A673 (cell line): Measurements from ENCODE around the gene SGPP1. TPM values are rescaled to one million over a fixed set of nuclear protein-coding genes. Genes with fewer than 3 reads are reported as not detected.
"Not testable (repeated sequence)": the region's sequence is repeated elsewhere in the genome, so short reads cannot be mapped to it uniquely, and the experiment has no call there.

Source experiments
- BruUV-seq: library from RNA; stranded (reverse); fragments of 400-500 nt; replicated peaks from 2 replicates; lab custom pipeline; 2021; lab: Mats Ljungman, UMichigan
- CTCF ChIA-PET: fragments of 300-600 bp; sonication (Branson Sonifier 250); formaldehyde crosslinking; loops from one replicate; lab custom pipeline; 2022; ENCODE audit warnings: antibody characterized with exemption; lab: Charles Lee
- POLR2A ChIA-PET: fragments of 300-600 bp; sonication (Branson Sonifier 250); formaldehyde crosslinking; loops from one replicate; lab custom pipeline; 2022; ENCODE audit warnings: antibody characterized with exemption; ENCODE audit not compliant: low non-redundant PET; lab: Charles Lee
- DNase-seq: peaks from one replicate; pipeline ENCODE4 v3.0.0-alpha.2; 2015; ENCODE audit warnings: low spot score
- H3K27ac ChIP-seq: fragments of 200-600 bp; sonication (generic); 2 replicates; pipeline ENCODE4 v1.5.1; 2016; ENCODE audit warnings: mixed run types, low read depth, mild to moderate bottlenecking, mixed read lengths, antibody characterized with exemption, low read length; ENCODE audit not compliant: poor library complexity, severe bottlenecking
- H3K27me3 ChIP-seq: fragments of 200-600 bp; sonication (generic); replicated peaks from 2 replicates; pipeline ENCODE4 v1.6.1; 2017; ENCODE audit warnings: mixed run types, low read depth, mild to moderate bottlenecking, mixed read lengths, antibody characterized with exemption, low read length; ENCODE audit not compliant: insufficient read depth, poor library complexity
- H3K36me3 ChIP-seq: fragments of 200-600 bp; sonication (generic); 2 replicates; pipeline ENCODE4 v1.6.1; 2016; ENCODE audit warnings: mixed run types, mild to moderate bottlenecking, mixed read lengths, antibody characterized with exemption, low read length; ENCODE audit not compliant: insufficient read depth, poor library complexity, severe bottlenecking
- H3K4me1 ChIP-seq: fragments of 200-600 bp; sonication (generic); 2 replicates; pipeline ENCODE4 v1.6.1; 2017; ENCODE audit warnings: mixed run types, mild to moderate bottlenecking, mixed read lengths, antibody characterized with exemption, low read length; ENCODE audit not compliant: insufficient read depth, poor library complexity, severe bottlenecking
- H3K4me3 ChIP-seq: fragments of 200-600 bp; sonication (generic); 2 replicates; pipeline ENCODE4 v1.5.1; 2016; ENCODE audit warnings: low read depth, mixed run types, mild to moderate bottlenecking, mixed read lengths, low read length; ENCODE audit not compliant: poor library complexity, severe bottlenecking
- H3K9me3 ChIP-seq: fragments of 200-600 bp; sonication (generic); 2 replicates; pipeline ENCODE4 v1.6.1; 2016; ENCODE audit warnings: mixed run types, low read depth, mild to moderate bottlenecking, mixed read lengths, antibody characterized with exemption, low read length; ENCODE audit not compliant: poor library complexity, severe bottlenecking
- EZH2 ChIP-seq: fragments of 200-600 bp; sonication (generic); IDR thresholded peaks from 2 replicates; pipeline ENCODE4 v1.6.1; 2017; ENCODE audit warnings: borderline replicate concordance, low read depth, mild to moderate bottlenecking, mixed read lengths, antibody characterized with exemption, low read length; ENCODE audit not compliant: poor library complexity, severe bottlenecking
- intact Hi-C: fragments of 100-400 bp; cut with micrococcal nuclease; formaldehyde crosslinking; loops from one replicate; pipeline ENCODE4 v1.10.0; 2022; ENCODE audit not compliant: unreplicated experiment
- total RNA-seq: library from RNA; stranded (reverse); gene quantifications from 2 replicates; pipeline ENCODE4 v1.2.3, GENCODE V29; 2021
- TF ChIP-seq, protein P1 (sequence below): fragments of 300-800, 200-600 bp; sonication (generic); conservative IDR thresholded peaks from 2 replicates; pipeline ENCODE4 v1.5.1; 2017; ENCODE audit warnings: low read depth, mild to moderate bottlenecking, antibody characterized with exemption, low read length, moderate library complexity, mixed read lengths

SGPP1 gene
- total RNA-seq, 1 experiment from 2014 or later = 13.5 TPM

DNA sequence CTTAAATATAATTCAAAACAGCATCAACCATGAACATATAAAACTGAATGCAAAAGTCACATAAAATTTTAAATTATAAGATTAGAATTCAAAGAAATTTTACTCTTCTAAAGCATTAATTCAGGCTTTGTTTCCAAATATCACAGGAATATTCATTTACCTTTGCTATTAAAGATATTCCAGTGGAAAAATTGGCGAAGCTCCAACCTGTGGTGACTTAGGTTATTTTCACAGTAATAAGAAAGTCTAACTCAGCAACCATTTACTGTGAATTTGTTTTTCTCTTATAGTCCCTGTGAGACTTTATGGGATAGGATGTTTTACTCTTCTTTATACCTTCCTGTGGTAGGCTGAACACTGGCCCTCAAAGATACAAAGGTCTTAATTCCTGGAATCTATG, 89.4 kb downstream of the SGPP1 start:
- no TSS peak for BruUV-seq
- Histone ChIP-seq H3K9me3 (peaks cover 4% of the 10 kb centered on the region), H3K36me3 (no peaks in the 10 kb centered on the region), H3K27me3 (no peaks in the 10 kb centered on the region), H3K4me3 (no peak overlapping the region), H3K27ac (no peak overlapping the region), H3K4me1 (peaks cover 9% of the 10 kb centered on the region)
- ChIA-PET POLR2A (no interaction called here), CTCF (no interaction called here)
- no peak for DNase-seq
- intact Hi-C loops = no loop called here
- TF ChIP-seq EZH2 = no peak
- TF ChIP-seq, protein P1, sequence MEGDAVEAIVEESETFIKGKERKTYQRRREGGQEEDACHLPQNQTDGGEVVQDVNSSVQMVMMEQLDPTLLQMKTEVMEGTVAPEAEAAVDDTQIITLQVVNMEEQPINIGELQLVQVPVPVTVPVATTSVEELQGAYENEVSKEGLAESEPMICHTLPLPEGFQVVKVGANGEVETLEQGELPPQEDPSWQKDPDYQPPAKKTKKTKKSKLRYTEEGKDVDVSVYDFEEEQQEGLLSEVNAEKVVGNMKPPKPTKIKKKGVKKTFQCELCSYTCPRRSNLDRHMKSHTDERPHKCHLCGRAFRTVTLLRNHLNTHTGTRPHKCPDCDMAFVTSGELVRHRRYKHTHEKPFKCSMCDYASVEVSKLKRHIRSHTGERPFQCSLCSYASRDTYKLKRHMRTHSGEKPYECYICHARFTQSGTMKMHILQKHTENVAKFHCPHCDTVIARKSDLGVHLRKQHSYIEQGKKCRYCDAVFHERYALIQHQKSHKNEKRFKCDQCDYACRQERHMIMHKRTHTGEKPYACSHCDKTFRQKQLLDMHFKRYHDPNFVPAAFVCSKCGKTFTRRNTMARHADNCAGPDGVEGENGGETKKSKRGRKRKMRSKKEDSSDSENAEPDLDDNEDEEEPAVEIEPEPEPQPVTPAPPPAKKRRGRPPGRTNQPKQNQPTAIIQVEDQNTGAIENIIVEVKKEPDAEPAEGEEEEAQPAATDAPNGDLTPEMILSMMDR = no peak

DNA sequence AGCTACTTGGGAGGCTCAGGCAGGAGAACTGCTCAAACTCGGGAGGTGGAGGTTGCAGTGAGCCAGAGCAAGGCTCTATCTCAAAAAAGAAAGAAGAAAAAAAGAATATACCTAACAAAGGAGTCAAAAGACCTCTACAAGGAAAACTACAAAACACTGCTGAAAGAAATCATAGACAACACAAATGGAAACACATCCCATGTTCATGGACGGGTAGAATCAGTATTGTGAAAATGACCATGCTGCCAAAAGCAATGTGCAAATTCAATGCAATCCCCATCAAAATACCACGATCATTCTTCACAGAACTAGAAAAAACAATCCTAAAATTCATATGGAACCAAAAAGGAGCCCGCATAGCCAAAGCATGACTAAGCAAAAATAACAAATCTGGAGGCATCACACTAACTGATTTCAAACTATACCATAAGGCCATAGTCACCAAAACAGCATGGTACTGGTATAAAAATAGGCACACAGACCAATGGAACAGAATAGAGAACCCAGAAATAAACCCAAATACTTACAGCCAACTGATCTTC, 91.7 kb downstream of the SGPP1 start:
- H3K27ac ChIP-seq, H3K36me3 ChIP-seq, H3K27me3 ChIP-seq, CTCF ChIA-PET, H3K4me3 ChIP-seq, DNase-seq, H3K4me1 ChIP-seq, POLR2A ChIA-PET, H3K9me3 ChIP-seq, intact Hi-C loops, BruUV-seq: not testable (repeated sequence)

Other genes starting within 250 kb of the SGPP1 start
- 64.3 and 66.0 TPM in 2 replicates for gene PPP2R5E, start 184.7 kb downstream of the SGPP1 start, total RNA-seq
- gene WDR89, start 86.2 kb downstream of the SGPP1 start, total RNA-seq = 19.0 and 23.6 TPM in 2 replicates
- gene SYNE2, start 124.9 kb upstream of the SGPP1 start, total RNA-seq = 68.2 and 79.9 TPM in 2 replicates